ENCODE measurements around the gene GPR135.
"Not testable (repeated sequence)": the region's sequence is repeated elsewhere in the genome, so short reads cannot be mapped to it uniquely, and the experiment has no call there.

GPR135 gene

GRCh38 chr14:59475709-59476108 is 10.5 kb upstream of the GPR135 start:
- DNase-seq (ENCODE audit: low read depth, low spot score), result no peak

- DNase-seq (ENCODE audit: low read depth, low spot score), result no peak
Measured at GRCh38 chr14:59474172-59474571, 9.0 kb upstream of the GPR135 start.

GRCh38 chr14:59464486-59465315 is 479 bp downstream of the GPR135 start:
- peak; percentile 70 for DNase-seq (ENCODE audit: low read depth, low spot score)

- no peak for DNase-seq (ENCODE audit: low read depth, low spot score)
Measured at GRCh38 chr14:59463787-59464485, 1.2 kb downstream of the GPR135 start.

GRCh38 chr14:59461891-59462290 is 3.3 kb downstream of the GPR135 start:
- no peak for DNase-seq (ENCODE audit: low read depth, low spot score)

- no peak for DNase-seq (ENCODE audit: low read depth, low spot score)
Measured at GRCh38 chr14:59460378-59460777, 4.8 kb downstream of the GPR135 start.

GRCh38 chr14:59458486-59458885 is 6.7 kb downstream of the GPR135 start:
- no peak for DNase-seq (ENCODE audit: low read depth, low spot score)

- DNase-seq (ENCODE audit: low read depth, low spot score), result no peak
Measured at GRCh38 chr14:59455411-59455810, 9.8 kb downstream of the GPR135 start.

- no peak for DNase-seq (ENCODE audit: low read depth, low spot score)
Measured at GRCh38 chr14:59454139-59454538, 11.0 kb downstream of the GPR135 start.

- DNase-seq (ENCODE audit: low read depth, low spot score), result no peak
Measured at GRCh38 chr14:59451849-59452248, 13.3 kb downstream of the GPR135 start.

GRCh38 chr14:59450716-59451115 is 14.5 kb downstream of the GPR135 start:
- DNase-seq (ENCODE audit: low read depth, low spot score), result no peak

- DNase-seq (ENCODE audit: low read depth, low spot score), result not testable (repeated sequence)
Measured at GRCh38 chr14:59448673-59449072, 16.5 kb downstream of the GPR135 start.

- DNase-seq (ENCODE audit: low read depth, low spot score), result no peak
Measured at GRCh38 chr14:59439256-59439965, 25.8 kb downstream of the GPR135 start.

GRCh38 chr14:59438195-59438647 is 27.0 kb downstream of the GPR135 start:
- DNase-seq (ENCODE audit: low read depth, low spot score), result no peak

GRCh38 chr14:59435987-59436386 is 29.2 kb downstream of the GPR135 start:
- DNase-seq (ENCODE audit: low read depth, low spot score), result no peak

GRCh38 chr14:59435101-59435500 is 30.1 kb downstream of the GPR135 start:
- DNase-seq (ENCODE audit: low read depth, low spot score), result no peak

- no peak for DNase-seq (ENCODE audit: low read depth, low spot score)
Measured at GRCh38 chr14:59429790-59430189, 35.4 kb downstream of the GPR135 start.

- no peak for DNase-seq (ENCODE audit: low read depth, low spot score)
Measured at GRCh38 chr14:59428581-59429012, 36.6 kb downstream of the GPR135 start.

- no peak for DNase-seq (ENCODE audit: low read depth, low spot score)
Measured at GRCh38 chr14:59427653-59428580, 37.3 kb downstream of the GPR135 start.

- DNase-seq (ENCODE audit: low read depth, low spot score), result peak; percentile 12
Measured at GRCh38 chr14:59425322-59425935, 39.8 kb downstream of the GPR135 start.
